HG02981 (cell line): ENCODE results near the gene RXYLT1.
"Not testable (repeated sequence)": the region's sequence is repeated elsewhere in the genome, so short reads cannot be mapped to it uniquely, and the experiment has no call there.

Experiments used
- ATAC-seq: cut with Tn5 transposase; IDR thresholded peaks from one replicate; pipeline ENCODE4 v1.9.1; 2021; ENCODE audit warnings: mild to moderate bottlenecking, moderate library complexity; ENCODE audit not compliant: unreplicated experiment

RXYLT1 gene, protein sequence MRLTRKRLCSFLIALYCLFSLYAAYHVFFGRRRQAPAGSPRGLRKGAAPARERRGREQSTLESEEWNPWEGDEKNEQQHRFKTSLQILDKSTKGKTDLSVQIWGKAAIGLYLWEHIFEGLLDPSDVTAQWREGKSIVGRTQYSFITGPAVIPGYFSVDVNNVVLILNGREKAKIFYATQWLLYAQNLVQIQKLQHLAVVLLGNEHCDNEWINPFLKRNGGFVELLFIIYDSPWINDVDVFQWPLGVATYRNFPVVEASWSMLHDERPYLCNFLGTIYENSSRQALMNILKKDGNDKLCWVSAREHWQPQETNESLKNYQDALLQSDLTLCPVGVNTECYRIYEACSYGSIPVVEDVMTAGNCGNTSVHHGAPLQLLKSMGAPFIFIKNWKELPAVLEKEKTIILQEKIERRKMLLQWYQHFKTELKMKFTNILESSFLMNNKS

DNA sequence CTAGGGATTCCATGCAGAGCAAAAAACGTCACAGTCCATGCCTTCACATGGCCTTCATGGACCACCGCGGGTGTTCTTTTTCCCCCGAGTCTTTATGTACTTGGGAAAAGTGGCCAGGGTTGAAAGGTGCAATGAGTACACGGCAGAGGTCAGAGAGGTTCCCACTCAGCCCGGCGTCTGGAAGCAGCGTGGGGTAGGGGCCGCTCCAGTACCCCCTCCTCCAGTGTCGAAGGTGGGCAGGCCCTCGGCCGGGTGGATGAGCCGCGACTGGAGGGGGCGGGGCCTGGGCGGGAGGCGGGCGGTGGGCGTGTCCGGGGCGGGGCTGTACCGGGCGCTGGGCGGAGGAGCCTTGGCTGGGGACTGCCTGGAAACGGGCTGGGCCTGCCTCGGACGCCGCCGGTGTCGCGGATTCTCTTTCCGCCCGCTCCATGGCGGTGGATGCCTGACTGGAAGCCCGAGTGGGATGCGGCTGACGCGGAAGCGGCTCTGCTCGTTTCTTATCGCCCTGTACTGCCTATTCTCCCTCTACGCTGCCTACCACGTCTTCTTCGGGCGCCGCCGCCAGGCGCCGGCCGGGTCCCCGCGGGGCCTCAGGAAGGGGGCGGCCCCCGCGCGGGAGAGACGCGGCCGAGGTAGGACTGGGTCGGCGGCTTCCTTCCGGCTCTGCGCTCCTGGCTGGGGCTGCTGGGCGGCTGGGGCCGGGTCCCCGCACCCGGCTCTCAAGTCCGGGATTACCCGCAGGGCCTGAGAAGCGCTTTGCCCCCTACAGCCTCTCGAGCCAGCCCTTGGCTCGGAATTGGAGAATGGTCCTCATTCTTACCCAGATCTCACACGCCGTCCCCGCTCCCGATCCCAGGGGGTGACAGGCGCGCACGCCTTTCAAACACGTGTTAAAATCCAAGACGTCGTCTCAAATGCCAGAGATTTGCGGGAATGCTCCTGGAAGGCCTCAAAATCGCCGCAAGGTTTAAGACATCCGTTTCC lies at the start of gene RXYLT1:
Gene RXYLT1, plus strand, starts transcription at position 412 of the 984 bp plus-strand sequence. Its CDS starts 52 bp downstream, at position 464.
- ATAC-seq, result peak; percentile 93

DNA sequence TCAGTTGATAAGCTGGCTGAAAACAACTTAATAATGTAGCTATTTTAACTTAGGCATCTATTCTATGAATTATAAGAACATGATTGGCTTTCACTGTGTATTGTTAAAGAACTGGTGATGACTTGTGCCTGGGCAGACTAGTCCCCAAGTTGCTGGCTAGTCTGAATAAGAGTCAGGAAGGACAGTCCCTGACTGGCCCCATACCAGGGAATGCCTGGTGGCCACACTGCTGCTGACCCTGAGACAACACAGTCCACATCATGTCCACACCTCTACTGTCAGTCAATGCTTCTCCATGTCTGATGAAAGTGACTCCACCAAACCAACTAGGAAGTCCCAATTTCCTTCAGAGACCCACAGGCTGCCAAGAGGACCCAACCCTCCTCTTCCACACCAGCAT lies 46.9 kb upstream of the RXYLT1 start:
- ATAC-seq, result not testable (repeated sequence)

DNA sequence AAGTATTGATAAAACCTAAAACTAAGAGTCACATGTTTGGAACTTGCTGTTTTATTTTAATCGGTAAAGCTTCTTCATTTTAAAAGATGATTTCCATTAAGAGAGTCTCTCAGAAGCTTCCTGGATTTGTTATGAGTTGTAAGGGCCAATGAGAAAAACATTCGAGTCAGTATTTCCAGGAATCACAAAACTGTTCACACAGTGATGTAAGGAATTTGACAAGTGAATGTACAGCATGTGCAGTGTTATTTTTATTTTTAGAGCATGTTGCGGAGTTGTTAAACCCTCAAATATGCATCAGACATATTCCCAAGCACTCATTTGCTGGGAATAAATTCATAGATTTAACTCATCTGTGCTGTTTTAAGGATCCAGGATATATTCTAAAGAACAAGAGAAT lies 46.1 kb upstream of the RXYLT1 start:
- not testable (repeated sequence) for ATAC-seq

DNA sequence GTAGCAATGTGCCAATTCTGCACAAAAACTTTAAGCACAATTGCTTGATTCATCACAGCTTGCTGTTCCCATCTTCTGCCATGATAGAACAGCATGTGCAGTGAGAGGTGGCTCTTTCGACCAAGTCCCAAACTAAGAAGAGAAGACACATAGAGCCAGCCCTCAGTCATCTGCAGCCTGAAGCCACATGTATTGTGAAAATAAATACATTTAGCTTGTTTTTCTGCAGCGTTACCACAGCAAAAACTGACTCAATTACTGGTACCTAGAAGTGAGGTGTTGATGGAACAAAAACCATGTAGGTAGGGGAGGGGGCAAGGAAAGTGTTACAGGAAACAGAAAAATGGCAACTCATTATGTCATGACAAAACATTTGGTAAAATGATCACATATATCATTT lies 39.2 kb upstream of the RXYLT1 start:
- not testable (repeated sequence) for ATAC-seq

DNA sequence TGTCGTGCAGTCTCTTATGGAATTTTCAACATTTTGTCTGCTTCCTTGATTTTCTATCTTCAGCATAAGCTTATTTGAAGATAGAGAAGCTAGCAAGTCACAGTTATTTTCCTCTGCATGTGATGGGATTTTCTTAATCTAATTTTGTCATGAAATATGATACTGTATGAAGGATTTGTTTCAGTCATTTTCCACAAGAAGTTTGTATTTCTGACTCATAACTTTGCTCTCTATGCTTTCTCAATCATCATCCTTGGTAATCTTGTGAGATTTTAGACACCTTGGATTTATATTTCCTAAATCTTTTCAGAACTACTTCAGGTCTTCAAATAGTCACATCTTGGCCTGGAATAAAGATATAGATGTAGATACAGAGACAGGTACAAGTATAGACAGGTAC lies 38.3 kb upstream of the RXYLT1 start:
- ATAC-seq, result not testable (repeated sequence)

DNA sequence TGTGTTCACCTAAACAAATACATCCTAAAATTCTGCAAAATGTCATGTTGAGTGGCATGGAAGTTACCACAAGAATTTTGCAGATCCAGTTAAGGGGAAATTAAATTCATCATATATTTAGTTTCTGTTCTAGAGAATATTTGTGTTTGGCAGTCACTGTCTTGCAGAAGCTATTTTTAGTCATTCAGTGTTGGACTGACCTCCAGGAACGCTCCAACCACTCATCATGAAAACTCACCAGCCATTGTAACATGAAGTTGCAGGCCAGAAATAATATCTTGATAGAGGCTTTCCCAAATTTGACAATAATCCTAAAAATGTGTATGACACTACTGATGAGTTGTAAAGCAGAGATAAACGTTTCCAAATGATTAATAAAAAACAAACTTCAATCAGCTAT lies 35.6 kb upstream of the RXYLT1 start:
- not testable (repeated sequence) for ATAC-seq

DNA sequence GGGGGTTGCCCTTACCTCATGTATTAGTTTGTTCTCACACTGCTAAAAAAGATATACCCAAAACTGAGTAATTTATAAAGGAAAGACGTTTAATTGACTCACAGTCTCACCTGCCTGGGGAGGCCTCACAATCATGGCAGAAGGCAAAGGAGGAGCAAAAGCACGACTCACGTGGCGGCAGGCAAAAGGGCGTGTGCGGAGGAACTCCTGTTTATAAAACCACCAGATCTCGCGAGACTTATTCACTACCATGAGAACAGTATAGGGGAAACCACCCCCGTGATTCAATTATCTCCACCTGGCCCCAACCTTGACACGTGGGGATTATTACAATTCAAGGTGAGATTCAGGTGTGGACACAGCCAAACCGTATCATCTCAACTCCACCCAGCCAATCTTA lies 33.2 kb upstream of the RXYLT1 start:
- not testable (repeated sequence) for ATAC-seq

DNA sequence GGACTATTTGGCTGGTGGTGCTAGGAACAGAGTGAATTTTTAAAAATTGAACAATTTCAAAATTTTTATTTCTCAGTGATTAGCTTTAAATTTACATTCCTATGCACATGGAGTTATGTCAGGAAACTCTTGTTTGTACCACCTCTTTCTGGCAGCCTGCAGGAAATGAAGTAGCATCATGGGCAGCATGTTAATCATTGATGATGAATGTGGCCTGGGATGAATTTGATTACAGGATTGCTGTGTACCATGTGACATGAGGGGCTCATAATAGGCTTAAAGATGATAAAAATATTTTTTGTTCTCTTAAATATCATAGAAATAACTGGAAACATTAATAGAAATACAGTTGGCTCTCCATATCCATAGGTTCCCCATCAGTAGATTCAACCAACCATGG lies 32.6 kb upstream of the RXYLT1 start:
- ATAC-seq, result not testable (repeated sequence)

DNA sequence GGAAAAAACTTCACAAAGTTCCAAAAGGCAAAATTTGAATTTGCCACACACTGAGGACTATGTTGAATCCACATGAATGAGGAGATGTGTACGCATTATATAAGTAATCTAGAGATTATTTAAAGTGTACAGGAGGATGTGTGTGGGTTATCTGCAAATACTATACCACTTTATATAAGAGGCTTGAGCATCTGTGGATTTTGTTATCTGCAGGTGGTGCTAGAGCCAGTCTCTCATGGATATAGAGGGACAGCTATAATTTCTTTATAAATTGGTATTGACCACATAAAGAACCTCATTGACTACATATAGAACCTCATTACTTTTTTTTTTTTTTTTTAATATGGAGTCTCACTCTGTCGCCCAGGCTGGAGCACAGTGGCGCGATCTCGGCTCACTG lies 32.2 kb upstream of the RXYLT1 start:
- ATAC-seq, result no peak

DNA sequence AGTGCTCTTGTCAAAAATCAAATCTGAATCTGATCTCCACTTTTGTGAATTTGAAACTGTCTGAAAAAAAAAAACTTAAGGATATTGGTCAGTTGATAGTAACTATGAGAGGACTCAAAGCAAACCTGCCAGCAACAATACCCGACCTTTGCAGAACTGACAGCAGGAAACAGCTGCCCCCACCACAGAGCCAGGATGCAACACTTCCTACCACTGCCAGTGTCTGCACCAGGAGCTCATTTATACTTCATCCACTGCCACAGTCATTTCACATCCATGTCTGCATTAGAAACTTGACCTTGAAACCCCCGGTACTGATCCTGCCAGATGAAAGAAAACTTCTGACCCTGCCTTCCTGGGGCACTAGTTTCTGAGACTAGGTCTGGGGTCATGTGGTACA lies 27.4 kb upstream of the RXYLT1 start:
- peak; percentile 58 for ATAC-seq

DNA sequence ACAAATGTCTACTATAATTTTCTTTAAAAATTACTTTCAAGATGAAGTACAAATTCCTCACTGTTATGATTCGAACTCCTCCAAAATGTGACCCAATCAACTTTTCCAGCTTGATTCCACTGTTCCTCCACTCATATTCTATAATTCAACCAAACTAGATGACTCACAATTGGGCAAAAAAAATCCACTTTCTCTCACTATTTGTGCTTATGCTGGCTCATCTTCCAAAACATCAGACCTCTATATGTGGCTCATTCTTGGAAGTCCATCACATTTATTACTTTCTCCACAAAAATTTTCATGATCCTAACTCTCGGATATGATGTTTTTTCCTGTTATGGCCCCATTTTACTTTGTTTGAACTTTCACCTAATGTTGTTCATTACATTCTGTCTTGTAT lies 26.9 kb upstream of the RXYLT1 start:
- no peak for ATAC-seq

DNA sequence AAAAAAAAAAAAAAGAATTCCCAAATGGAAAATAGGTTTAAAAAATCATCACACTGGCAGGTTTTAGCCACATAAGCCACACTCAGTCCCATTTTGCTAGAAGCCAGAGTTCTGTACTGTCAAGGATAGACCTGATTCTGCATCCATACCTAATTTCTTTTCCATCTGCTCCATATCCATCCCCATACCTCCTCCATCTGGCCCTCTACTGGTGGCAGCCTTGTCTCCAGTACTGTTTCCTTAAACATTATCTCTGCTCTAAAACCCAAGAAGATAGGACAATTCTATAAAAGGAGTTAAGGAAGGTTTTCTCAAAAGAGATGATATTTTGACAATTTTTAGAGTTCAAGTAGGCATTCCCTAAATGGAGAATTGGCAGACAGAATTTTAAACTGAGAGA lies 26.0 kb upstream of the RXYLT1 start:
- ATAC-seq, result no peak

DNA sequence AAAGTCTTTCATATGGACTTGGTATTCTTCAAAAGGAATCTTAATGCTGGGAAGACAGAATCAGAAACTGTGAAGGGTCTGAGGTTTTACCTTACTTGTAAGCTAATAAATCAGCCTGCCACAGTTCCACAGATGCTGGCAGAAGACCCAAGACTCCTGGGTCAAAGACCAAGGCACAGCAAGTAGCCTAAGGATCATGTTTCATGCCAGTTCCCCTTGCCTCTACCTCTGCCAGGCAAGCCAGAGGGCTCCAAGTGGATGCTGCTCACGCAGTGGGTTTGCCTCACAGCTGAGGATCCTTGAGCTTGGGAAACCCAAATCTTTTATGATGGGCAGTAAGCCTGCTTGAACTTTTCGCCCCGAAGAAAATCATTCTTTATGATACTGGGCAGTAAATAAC lies 15.2 kb upstream of the RXYLT1 start:
- no peak for ATAC-seq

DNA sequence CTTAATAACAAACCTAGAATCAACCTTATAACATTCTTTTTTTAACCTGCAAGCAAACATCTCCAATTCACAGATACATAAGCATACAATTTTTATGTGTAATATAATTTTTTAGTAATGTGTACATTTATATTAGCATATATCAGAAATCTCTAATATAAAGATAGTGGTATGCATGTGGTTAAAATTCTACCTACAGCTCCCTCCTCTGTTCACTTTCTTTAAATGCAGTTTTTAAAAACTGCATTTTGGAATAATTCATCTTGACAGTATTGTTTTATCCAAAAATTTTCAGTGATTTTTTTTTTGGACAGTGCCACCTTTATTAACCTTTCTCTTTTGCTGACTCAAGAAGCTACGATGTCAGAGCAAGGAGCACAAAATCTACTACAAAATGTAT lies 13.2 kb upstream of the RXYLT1 start:
- no peak for ATAC-seq

DNA sequence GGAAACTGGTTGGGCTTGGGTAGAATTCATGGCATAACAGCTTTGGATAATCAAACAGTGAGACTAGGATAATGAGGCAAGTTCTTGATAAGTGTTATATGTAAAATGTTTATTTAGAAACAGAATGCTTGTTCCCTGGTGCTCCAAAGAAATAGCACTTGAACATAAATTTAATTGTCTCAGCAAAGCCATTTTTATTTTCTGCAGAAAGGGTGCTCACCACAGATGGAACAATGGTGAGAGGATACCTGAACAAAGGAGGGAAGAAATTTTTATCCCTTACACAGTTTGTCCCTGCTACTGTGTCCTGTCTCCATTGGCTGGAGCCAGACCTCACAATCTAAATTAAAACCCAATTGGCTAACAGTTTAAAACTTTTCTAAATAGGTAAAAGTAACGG lies 9.3 kb upstream of the RXYLT1 start:
- ATAC-seq, result no peak

DNA sequence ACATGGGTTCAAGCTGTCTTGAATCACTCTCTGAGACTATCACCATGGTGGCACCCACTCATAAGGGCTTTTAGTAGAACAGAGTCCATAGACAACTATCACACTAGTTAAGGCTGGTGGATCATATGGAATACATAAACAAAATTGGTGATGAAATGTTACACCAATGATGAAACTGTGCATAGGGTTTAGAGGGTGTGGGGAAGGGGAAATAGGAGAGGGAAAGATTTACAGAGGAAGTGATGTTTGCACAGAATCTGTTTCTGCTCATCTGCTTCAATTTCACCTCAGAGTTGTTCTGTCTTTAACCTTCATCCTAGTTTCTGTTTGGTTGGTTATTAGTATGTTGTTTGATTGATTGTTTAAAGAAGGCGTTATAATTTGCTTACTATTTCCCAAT lies 2.4 kb upstream of the RXYLT1 start:
- ATAC-seq, result no peak

DNA sequence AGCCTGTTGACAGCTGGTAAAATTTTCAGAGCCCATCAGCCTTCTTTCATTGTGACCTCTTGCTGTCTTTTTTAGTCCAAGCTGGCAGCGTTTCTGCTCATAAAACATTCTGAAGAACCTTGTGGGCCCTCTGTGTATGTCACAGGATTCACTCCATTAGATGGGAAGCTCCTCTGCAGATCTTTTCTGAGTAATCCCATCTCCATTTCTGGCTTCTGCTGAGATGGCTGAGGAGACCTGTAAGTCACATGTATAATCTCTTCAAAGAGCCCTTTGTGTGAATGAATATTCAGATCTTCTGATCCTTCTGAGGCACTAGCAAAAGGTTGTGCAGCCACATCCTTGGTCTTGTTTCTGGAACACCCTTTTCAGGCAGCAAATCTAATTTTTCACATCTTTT lies 2.8 kb downstream of the RXYLT1 start:
- no peak for ATAC-seq

DNA sequence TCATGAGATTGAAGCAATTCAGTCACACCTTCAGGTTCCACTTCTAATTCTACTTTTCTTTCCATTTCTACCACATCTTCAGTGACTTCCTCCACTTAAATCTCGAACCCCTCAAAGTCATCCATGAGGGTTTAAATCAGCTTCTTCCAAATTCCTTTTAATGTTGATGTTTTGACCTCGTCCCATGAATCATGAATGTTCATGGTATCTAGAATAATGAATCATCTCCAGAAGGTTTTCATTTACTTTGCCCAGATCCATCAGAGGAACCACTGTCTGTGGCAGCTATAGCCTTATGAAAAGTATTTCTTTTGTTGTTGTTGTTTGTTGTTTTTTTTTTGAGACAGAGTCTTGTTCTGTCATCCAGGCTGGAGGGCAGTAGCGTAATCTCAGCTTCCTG lies 7.6 kb downstream of the RXYLT1 start:
- no peak for ATAC-seq

DNA sequence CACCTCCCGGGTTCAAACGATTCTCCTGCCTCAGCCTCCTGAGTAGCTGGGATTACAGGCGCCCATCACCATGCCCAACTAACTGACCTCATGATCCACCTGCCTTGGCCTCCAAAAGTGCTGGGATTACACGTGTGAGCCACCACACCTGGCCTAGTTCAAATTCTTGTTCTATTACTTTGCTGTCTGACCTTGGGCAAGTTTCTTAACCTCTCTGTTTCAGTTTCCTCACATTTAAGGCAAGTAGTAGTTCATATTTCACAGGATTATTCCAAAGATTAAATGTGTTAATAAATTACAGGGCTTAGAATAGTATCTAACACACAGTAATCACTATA lies 10.9 kb downstream of the RXYLT1 start:
- no peak for ATAC-seq

DNA sequence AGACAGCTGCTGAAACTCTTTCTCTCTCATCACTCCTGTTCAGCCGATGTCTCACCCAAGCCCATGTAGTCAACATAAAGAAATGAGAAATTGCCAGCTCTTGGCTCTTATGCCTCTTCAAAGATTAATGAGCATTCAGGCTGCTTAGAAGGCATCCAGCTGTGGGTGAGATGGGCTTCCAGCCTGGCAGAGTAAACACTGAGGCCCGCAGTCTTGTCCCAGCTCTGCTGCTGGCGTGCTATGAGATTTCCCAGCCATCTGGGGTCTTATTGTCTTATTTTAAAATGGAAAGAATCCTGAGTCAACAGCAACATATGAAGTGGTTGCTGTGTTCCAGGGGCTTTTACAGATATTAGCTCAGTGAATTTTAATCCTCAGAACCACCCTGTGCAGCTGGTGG lies 12.6 kb downstream of the RXYLT1 start:
- ATAC-seq, result no peak

DNA sequence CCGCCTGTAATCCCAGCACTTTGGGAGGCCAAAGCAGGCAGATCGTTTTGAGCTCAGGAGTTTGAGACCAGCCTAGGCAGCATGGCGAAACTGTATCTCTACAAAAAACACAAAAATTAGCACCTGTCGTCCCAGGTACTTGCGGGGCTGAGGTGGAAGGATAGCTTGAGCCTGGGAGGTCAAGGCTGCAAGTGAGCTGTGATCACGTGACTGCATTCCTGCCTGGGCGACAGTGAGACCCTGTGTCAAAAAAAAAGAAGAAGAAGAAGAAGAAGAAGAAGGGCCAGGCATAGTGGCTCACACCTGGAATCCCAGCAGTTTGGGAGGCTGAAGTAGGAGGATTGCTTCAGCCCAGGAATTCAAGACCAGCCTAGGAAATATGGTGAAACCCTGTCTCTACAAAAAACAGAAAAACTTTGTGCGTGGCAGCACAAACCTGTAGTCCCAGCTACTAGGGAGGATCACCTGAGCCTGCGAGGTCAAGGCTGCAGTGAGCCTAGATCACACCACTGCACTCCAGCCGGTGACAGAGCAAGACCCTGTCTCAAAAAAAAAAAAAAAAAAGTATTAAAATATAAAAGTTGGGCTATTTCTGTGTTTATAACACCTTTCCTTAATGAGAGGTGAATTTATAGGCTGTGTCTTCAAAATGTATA lies 15.5 kb downstream of the RXYLT1 start:
- no peak for ATAC-seq
